HepG2 (cell line): ENCODE results near the gene MICAL3. TPM values are rescaled to one million over a fixed set of nuclear protein-coding genes. Genes with fewer than 3 reads are reported as not detected.

Experiments
- AHR ChIP-seq: IDR thresholded peaks from 2 replicates; pipeline ENCODE4 v1.6.1; 2018; ENCODE audit warnings: missing genetic modification reagents, missing compliant biosample characterization
- ESRRA ChIP-seq: sonication (generic); formaldehyde crosslinking; IDR thresholded peaks from 2 replicates; pipeline ENCODE4 v1.5.1; 2020; ENCODE audit warnings: mild to moderate bottlenecking, low read depth, missing genetic modification reagents
- HNRNPUL1 ChIP-seq: fragments of 200-400 bp; formaldehyde crosslinking; IDR thresholded peaks from 2 replicates; pipeline ENCODE4 v1.6.1; 2017; ENCODE audit warnings: low read depth, mild to moderate bottlenecking, low read length, moderate library complexity
- KDM6A ChIP-seq: IDR thresholded peaks from 2 replicates; pipeline ENCODE4 v1.6.1; 2016; ENCODE audit warnings: low read depth
- PLRG1 ChIP-seq: fragments of 450-650 bp; conservative IDR thresholded peaks from 2 replicates; pipeline ENCODE4 v1.6.1; 2016
- RCOR2 ChIP-seq: IDR thresholded peaks from 2 replicates; pipeline ENCODE4 v1.6.1; 2016; ENCODE audit warnings: missing biosample characterization, missing genetic modification reagents
- TBX2 ChIP-seq: sonication (generic); formaldehyde crosslinking; IDR thresholded peaks from 2 replicates; pipeline ENCODE4 v1.5.0; 2020; ENCODE audit warnings: missing genetic modification reagents, mild to moderate bottlenecking, borderline replicate concordance
- YY1 ChIP-seq: IDR thresholded peaks from 2 replicates; pipeline ENCODE4 v1.6.1; 2011; ENCODE audit warnings: low read length, low read depth, moderate library complexity, mild to moderate bottlenecking; ENCODE audit not compliant: insufficient read depth, insufficient replicate concordance
- ZFAT ChIP-seq: sonication (generic); formaldehyde crosslinking; conservative IDR thresholded peaks from 2 replicates; pipeline ENCODE4 v1.8.1; 2023; ENCODE audit warnings: missing genetic modification reagents, inconsistent platforms
- ZIK1 ChIP-seq: sonication (generic); formaldehyde crosslinking; IDR thresholded peaks from 2 replicates; pipeline ENCODE4 v1.5.0; 2020; ENCODE audit warnings: mild to moderate bottlenecking, low read depth, missing genetic modification reagents, borderline replicate concordance
- ZNF367 ChIP-seq: sonication (generic); formaldehyde crosslinking; IDR thresholded peaks from 2 replicates; pipeline ENCODE4 v1.4.0; 2020; ENCODE audit warnings: missing genetic modification reagents, borderline replicate concordance
- ZNF558 ChIP-seq: sonication (generic); formaldehyde crosslinking; IDR thresholded peaks from 2 replicates; pipeline ENCODE4 v1.9.0; 2022; ENCODE audit warnings: mild to moderate bottlenecking, missing genetic modification reagents, borderline replicate concordance
- polyA plus RNA-seq, 8 experiments: library from polyadenylated mRNA; depleted of rRNA in 3 of 8; stranded (reverse) in 7 of 8; unstranded in 1 of 8; fragments of >200 nt; fragmentation: Illumina TruSeq in 4 of 8; extraction: Trizol in 4 of 8; gene quantifications; 2 replicates each; pipeline versions ENCODE4 v1.2.1 to v1.2.3, GENCODE V29; 2011 to 2016; ENCODE audit warnings: low read depth in 4 of 8, missing spikeins in 1 of 8, mixed read lengths in 1 of 8; ENCODE audit not compliant: insufficient read depth in 1 of 8
- total RNA-seq, 5 experiments: library from RNA; depleted of rRNA; stranded (reverse); fragments of >200 nt; fragmentation: Illumina TruSeq; extraction: Trizol; gene quantifications; 2 replicates each; pipeline ENCODE4 v1.2.3, GENCODE V29; 2016; ENCODE audit warnings: low read depth in 1 of 5
- TF ChIP-seq, protein P1 (sequence below): sonication (generic); formaldehyde crosslinking; IDR thresholded peaks from 2 replicates; pipeline ENCODE4 v1.5.0; 2020; ENCODE audit warnings: mild to moderate bottlenecking, missing genetic modification reagents
- TF ChIP-seq, protein P2 (sequence below): fragments of 450-650 bp; IDR thresholded peaks from 2 replicates; pipeline ENCODE4 v1.6.1; 2017
- TF ChIP-seq, protein P3 (sequence below): sonication (generic); formaldehyde crosslinking; conservative IDR thresholded peaks from 2 replicates; pipeline ENCODE4 v1.4.0; 2020; ENCODE audit warnings: missing genetic modification reagents
- TF ChIP-seq, protein P4 (sequence below): sonication (generic); formaldehyde crosslinking; IDR thresholded peaks from 2 replicates; pipeline ENCODE4 v1.5.1; 2020; ENCODE audit warnings: mild to moderate bottlenecking, missing genetic modification reagents, moderate library complexity
- TF ChIP-seq, protein P5 (sequence below): sonication (generic); formaldehyde crosslinking; IDR thresholded peaks from 2 replicates; pipeline ENCODE4 v1.8.1; 2023; ENCODE audit warnings: mild to moderate bottlenecking, moderate library complexity, missing genetic modification reagents
- TF ChIP-seq, protein P6 (sequence below): sonication (generic); formaldehyde crosslinking; IDR thresholded peaks from 2 replicates; pipeline ENCODE4 v1.5.1; 2020; ENCODE audit warnings: mild to moderate bottlenecking, missing genetic modification reagents

MICAL3 gene
- total and polyA plus RNA-seq, 2 of the 13 experiments (the other 11 are each of a cell fraction or from before 2014, with no cell fraction given): 5.3 to 12.5 TPM

DNA sequence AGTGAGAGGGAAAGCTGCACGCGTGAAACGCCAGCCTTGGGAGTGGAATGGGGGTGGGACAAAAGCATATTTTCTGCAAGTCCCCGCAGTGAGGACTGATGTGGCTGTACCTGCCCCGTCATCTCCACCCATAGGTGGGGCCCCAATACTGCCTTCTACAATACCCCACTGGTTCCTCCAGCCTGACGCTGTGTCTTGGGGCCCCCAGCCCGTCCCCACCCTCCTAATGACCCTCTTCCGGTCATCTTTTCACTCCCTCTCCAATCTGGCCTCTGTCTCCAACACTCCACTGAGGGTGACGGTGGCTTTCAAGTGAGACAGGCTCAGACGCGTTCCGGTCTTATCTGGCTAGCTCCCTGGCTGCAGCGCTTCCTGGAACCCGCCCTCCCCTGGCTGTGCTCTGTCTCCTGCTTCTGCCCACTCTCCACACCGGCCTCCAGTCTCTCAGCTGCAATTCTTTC is 104.2 kb downstream of the MICAL3 start (continued):
- TF ChIP-seq, protein P1, sequence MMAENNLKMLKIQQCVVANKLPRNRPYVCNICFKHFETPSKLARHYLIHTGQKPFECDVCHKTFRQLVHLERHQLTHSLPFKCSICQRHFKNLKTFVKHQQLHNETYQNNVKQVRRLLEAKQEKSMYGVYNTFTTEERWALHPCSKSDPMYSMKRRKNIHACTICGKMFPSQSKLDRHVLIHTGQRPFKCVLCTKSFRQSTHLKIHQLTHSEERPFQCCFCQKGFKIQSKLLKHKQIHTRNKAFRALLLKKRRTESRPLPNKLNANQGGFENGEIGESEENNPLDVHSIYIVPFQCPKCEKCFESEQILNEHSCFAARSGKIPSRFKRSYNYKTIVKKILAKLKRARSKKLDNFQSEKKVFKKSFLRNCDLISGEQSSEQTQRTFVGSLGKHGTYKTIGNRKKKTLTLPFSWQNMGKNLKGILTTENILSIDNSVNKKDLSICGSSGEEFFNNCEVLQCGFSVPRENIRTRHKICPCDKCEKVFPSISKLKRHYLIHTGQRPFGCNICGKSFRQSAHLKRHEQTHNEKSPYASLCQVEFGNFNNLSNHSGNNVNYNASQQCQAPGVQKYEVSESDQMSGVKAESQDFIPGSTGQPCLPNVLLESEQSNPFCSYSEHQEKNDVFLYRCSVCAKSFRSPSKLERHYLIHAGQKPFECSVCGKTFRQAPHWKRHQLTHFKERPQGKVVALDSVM (CRISPR knock-in tag): no peak
- TF ChIP-seq PLRG1 (no peak), ZIK1 (CRISPR knock-in tag) (no peak), ZFAT (CRISPR knock-in tag) (no peak), TBX2 (0 out of 2 replicates have a peak, but pooled peaks have one; percentile 48), ZNF558 (CRISPR knock-in tag) (no peak), RCOR2 (CRISPR knock-in tag) (no peak), ESRRA (CRISPR knock-in tag) (no peak), KDM6A (no peak), YY1 (no peak), HNRNPUL1 (no peak), ZNF367 (CRISPR knock-in tag) (no peak), AHR (no peak)
- TF ChIP-seq, protein P2, sequence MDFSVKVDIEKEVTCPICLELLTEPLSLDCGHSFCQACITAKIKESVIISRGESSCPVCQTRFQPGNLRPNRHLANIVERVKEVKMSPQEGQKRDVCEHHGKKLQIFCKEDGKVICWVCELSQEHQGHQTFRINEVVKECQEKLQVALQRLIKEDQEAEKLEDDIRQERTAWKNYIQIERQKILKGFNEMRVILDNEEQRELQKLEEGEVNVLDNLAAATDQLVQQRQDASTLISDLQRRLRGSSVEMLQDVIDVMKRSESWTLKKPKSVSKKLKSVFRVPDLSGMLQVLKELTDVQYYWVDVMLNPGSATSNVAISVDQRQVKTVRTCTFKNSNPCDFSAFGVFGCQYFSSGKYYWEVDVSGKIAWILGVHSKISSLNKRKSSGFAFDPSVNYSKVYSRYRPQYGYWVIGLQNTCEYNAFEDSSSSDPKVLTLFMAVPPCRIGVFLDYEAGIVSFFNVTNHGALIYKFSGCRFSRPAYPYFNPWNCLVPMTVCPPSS: no peak
- TF ChIP-seq, protein P3, sequence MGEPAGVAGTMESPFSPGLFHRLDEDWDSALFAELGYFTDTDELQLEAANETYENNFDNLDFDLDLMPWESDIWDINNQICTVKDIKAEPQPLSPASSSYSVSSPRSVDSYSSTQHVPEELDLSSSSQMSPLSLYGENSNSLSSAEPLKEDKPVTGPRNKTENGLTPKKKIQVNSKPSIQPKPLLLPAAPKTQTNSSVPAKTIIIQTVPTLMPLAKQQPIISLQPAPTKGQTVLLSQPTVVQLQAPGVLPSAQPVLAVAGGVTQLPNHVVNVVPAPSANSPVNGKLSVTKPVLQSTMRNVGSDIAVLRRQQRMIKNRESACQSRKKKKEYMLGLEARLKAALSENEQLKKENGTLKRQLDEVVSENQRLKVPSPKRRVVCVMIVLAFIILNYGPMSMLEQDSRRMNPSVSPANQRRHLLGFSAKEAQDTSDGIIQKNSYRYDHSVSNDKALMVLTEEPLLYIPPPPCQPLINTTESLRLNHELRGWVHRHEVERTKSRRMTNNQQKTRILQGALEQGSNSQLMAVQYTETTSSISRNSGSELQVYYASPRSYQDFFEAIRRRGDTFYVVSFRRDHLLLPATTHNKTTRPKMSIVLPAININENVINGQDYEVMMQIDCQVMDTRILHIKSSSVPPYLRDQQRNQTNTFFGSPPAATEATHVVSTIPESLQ (CRISPR knock-in tag): no peak
- TF ChIP-seq, protein P4, sequence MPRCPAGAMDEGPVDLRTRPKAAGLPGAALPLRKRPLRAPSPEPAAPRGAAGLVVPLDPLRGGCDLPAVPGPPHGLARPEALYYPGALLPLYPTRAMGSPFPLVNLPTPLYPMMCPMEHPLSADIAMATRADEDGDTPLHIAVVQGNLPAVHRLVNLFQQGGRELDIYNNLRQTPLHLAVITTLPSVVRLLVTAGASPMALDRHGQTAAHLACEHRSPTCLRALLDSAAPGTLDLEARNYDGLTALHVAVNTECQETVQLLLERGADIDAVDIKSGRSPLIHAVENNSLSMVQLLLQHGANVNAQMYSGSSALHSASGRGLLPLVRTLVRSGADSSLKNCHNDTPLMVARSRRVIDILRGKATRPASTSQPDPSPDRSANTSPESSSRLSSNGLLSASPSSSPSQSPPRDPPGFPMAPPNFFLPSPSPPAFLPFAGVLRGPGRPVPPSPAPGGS: no peak
- TF ChIP-seq, protein P5, sequence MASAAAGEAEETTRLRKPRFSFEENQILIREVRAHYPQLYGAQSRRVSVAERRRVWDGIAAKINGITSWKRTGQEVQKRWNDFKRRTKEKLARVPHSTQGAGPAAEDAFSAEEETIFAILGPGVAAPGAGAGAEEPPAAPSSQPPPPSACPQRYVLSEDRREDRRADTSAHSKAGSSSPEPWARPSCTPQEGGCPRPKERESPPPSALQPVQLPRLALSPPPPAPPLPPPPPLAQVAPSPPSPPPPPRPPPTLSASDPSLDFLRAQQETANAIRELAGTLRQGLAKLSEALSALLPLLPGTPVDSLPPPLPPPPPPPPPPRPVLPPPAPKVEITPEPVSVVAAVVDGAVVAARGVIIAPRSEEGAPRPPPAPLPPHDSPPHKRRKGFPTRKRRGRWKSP (CRISPR knock-in tag): 0 out of 2 replicates have a peak, but pooled peaks have one; percentile 41
- TF ChIP-seq, protein P6, sequence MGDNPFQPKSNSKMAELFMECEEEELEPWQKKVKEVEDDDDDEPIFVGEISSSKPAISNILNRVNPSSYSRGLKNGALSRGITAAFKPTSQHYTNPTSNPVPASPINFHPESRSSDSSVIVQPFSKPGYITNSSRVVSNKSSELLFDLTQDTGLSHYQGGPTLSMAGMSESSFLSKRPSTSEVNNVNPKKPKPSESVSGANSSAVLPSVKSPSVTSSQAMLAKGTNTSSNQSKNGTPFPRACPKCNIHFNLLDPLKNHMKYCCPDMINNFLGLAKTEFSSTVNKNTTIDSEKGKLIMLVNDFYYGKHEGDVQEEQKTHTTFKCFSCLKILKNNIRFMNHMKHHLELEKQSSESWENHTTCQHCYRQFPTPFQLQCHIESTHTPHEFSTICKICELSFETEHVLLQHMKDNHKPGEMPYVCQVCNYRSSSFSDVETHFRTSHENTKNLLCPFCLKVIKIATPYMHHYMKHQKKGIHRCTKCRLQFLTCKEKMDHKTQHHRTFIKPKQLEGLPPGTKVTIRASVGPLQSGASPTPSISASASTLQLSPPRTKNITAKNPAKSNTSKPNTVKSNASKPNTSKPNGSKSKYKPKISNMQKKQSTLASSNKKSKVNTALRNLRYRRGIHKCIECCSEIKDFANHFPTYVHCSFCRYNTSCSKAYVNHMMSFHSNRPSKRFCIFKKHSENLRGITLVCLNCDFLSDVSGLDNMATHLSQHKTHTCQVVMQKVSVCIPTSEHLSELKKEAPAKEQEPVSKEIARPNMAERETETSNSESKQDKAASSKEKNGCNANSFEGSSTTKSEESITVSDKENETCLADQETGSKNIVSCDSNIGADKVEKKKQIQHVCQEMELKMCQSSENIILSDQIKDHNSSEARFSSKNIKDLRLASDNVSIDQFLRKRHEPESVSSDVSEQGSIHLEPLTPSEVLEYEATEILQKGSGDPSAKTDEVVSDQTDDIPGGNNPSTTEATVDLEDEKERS: no peak
